Liver (tissue), 3 donors: ENCODE data around the gene EDN3.

Source experiments
- EGR1 ChIP-seq, 2 donors: IDR thresholded peaks; 2 replicates each; pipeline ENCODE4 v1.6.1; 2016 to 2018; ENCODE audit warnings: antibody characterized with exemption in 2 of 2, low read depth in 2 of 2
- GABPA ChIP-seq, 2 donors: IDR thresholded peaks in 1 of 2; conservative IDR thresholded peaks in 1 of 2; 2 replicates each; pipeline ENCODE4 v1.6.1; 2016; ENCODE audit warnings: antibody characterized with exemption in 2 of 2, mild to moderate bottlenecking in 1 of 2, moderate library complexity in 1 of 2
- RAD21 ChIP-seq, 2 donors: IDR thresholded peaks; 2 replicates each; pipeline ENCODE4 v1.6.1; 2016; ENCODE audit warnings: antibody characterized with exemption in 2 of 2, mild to moderate bottlenecking in 2 of 2
- REST ChIP-seq: IDR thresholded peaks from 2 replicates; pipeline ENCODE4 v1.6.1; 2016; ENCODE audit warnings: antibody characterized with exemption, mild to moderate bottlenecking
- RXRA ChIP-seq, 2 donors: IDR thresholded peaks; 2 replicates each; pipeline ENCODE4 v1.6.1; 2017 to 2018; ENCODE audit warnings: antibody characterized with exemption in 2 of 2, mild to moderate bottlenecking in 1 of 2
- SP1 ChIP-seq: IDR thresholded peaks from 2 replicates; pipeline ENCODE4 v1.6.1; 2018; ENCODE audit warnings: antibody characterized with exemption, mild to moderate bottlenecking
- YY1 ChIP-seq: IDR thresholded peaks from 2 replicates; pipeline ENCODE4 v1.6.1; 2016; ENCODE audit warnings: antibody characterized with exemption, mild to moderate bottlenecking
- ZBTB33 ChIP-seq: IDR thresholded peaks from 2 replicates; pipeline ENCODE4 v1.6.1; 2016; ENCODE audit warnings: antibody characterized with exemption
- TF ChIP-seq, protein P1 (sequence below): fragments of 150-350 bp; IDR thresholded peaks from 2 replicates; pipeline ENCODE4 v1.5.1; 2017; ENCODE audit warnings: improper control_type of control experiment, low read depth, low read length; ENCODE audit not compliant: missing input control
- TF ChIP-seq, protein P2 (sequence below): IDR thresholded peaks from 2 replicates; pipeline ENCODE4 v1.6.1; 2016; ENCODE audit warnings: antibody characterized with exemption
- TF ChIP-seq, protein P3 (sequence below): IDR thresholded peaks from 2 replicates; pipeline ENCODE4 v1.6.1; 2016; ENCODE audit warnings: antibody characterized with exemption
- donor health status: healthy.
- donor health status: healthy.

GRCh38 chr20:59258221-59258621, 42.2 kb upstream of the EDN3 start:
- TF ChIP-seq, protein P1, sequence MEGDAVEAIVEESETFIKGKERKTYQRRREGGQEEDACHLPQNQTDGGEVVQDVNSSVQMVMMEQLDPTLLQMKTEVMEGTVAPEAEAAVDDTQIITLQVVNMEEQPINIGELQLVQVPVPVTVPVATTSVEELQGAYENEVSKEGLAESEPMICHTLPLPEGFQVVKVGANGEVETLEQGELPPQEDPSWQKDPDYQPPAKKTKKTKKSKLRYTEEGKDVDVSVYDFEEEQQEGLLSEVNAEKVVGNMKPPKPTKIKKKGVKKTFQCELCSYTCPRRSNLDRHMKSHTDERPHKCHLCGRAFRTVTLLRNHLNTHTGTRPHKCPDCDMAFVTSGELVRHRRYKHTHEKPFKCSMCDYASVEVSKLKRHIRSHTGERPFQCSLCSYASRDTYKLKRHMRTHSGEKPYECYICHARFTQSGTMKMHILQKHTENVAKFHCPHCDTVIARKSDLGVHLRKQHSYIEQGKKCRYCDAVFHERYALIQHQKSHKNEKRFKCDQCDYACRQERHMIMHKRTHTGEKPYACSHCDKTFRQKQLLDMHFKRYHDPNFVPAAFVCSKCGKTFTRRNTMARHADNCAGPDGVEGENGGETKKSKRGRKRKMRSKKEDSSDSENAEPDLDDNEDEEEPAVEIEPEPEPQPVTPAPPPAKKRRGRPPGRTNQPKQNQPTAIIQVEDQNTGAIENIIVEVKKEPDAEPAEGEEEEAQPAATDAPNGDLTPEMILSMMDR: no peak
- TF ChIP-seq REST: no peak
- TF ChIP-seq, protein P2, sequence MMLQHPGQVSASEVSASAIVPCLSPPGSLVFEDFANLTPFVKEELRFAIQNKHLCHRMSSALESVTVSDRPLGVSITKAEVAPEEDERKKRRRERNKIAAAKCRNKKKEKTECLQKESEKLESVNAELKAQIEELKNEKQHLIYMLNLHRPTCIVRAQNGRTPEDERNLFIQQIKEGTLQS: no peak
- no peak for TF ChIP-seq RXRA (IDR thresholded peaks at IDR 0.05)
- no peak for TF ChIP-seq YY1
- no peak for TF ChIP-seq EGR1 (IDR thresholded peaks at IDR 0.05; ENCODE audit: low read depth in 2 of 2)
- no peak for TF ChIP-seq GABPA (IDR thresholded peaks at IDR 0.05 in 1 of 2, conservative IDR thresholded peaks at IDR 0.05 in 1 of 2)
- no peak for TF ChIP-seq RAD21 (IDR thresholded peaks at IDR 0.05)
- TF ChIP-seq, protein P3, sequence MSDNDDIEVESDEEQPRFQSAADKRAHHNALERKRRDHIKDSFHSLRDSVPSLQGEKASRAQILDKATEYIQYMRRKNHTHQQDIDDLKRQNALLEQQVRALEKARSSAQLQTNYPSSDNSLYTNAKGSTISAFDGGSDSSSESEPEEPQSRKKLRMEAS: no peak
- no peak for TF ChIP-seq SP1
- no peak for TF ChIP-seq ZBTB33
